ENCODE results near the gene METTL18.

The METTL18 gene

DNA sequence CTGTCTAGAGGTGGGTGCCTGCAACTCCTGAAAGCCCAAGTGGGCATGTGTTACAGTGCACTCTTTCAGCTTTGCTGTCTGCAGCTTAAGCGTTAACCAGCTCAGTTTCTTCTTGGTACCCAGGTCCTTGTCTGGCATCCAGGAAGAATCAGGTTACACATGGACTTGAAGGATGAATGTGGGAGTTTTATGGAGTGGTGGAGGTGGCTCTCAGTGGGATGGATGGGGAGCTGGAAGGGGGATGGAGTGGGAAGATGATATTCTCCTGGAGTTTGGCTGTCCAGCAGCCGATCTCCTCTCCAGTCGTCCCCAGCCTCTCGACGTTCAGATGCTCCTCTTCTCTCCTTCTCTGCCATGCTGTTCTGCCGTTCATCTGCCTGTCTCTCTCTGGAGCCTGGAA is 9.4 kb downstream of the METTL18 start:
- no peak for DNase-seq

DNA sequence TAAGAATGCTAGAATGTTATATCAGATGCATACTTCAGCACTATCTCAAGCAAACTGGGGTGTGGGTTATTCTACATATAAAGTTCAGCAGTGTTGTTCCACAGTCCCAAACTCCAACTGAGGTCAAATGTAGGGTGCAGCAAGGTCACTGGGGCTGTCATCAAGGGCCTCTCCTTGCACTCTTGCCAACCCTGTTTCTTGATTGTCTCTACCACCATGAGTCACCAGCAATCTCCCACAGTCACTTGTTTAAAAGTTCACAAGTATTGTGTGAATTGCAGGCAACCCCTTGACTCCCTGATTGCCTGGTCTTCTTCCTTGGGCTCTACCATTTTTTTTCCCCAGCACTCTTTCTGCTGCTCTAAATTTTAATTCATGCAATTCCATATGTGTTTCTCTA is 10.6 kb downstream of the METTL18 start:
- no peak for DNase-seq

DNA sequence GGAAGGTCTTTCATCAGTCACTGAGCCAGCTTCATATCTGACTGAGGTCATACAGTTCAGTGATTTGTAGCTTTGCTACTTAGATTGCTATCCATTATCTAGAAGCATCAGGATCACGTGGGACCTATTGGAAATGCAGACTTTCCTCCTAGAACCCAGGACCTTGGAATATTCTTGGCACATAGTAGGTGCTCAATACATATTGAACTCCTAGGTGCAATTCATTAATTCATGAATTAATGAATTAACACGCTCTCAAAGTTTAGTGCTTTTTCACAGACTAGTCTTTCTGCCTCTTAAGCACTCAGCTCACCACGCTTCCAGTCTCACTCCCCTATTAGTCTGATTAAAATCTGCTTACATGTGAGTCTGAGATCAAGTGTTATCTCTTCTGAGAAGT is 12.1 kb downstream of the METTL18 start:
- DNase-seq, result no peak

DNA sequence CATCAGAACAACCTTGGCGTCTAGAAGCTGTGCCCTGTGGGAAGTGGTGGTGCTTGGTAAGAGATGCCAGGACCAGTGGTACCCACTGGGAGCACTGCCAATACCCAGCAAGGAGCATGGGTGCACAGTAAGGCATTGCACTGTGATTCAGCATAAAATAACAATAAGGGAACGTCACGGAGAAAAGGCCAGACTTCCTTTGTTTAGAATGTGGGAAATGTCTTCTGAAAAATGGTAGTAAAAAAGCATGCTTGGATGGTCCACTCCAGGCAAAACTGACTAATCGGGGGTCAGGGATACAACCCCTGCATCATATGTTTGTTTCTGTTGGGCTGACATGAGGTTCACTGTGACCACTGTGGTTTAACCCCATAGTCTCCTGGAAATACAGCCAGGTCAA is 14.7 kb downstream of the METTL18 start:
- no peak for DNase-seq

DNA sequence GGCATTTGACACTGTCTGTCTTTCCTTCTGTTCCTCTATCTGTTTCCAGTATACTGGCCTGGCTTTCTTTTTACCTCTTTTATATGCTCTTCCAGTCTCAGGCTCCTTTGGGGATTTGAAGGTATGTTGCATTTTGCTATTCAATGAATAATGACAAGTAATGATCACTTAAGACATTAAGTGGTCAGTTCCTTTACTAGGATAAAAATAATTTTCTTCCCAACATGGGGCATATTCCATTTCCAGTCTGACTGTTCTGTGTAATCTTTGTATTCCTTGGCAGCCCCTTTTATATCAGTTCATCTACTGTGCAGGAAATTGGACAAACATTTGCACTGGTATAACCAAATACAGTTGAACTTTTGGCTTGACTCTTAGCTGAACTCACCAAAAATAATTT is 15.6 kb downstream of the METTL18 start:
- no peak for DNase-seq

- DNase-seq, result no peak
Measured at GRCh38 chr1:169776440-169776839, 18.3 kb downstream of the METTL18 start.

GRCh38 chr1:169768161-169768560 is 26.5 kb downstream of the METTL18 start:
- DNase-seq, result no peak

DNA sequence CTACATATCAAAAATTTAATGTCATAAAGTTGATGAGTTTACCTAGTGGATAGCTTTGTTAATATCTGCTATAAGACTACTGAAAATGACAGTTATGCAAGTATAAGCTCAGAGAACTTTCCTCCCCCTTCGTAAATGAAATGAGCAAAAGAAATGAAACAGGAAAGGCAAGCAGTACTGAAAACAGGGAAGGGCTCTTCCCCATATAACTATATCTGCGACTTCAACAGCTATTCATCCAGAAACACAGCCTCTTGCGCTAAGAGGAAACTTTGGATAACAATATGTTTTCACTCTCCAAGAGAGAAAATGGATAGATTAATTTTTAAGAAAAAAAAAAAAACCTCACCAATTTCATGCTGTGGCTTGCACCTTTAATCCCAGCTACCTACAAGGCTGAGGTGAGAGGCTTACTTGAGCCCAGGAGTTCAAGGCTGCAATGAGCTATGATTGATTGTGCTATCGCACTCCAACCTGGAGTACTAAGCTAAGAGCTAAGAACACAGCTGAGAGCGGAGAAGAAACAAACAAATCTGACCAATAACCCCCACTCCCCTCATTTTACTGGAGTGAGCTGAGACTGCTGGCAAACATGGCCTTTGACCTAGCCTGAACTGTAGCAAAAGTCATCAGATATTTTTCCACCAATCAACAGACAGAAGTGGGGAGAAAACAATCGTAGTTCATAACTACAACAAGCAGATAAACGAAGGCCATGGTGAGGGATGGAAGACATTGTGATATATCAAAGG is 29.0 kb downstream of the METTL18 start:
- no peak for DNase-seq

DNA sequence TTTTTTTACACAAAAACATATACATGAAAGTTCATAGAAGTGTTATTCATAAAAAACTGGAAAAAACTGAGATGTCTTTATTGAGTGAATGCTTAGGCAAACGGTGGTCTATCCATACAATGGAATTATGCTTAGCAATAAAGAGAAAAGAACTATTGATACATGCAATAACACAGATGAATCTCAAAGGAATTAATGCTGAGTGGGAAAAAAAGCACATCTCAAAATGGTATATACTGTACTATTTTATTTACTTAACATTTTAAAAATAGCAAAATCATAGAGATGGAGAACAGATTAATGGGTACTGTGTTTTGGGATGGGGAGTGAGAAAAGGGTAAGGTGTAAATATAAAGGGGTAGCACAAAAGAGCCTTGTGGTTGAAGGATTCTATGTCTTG is 29.8 kb downstream of the METTL18 start:
- DNase-seq, result no peak

DNA sequence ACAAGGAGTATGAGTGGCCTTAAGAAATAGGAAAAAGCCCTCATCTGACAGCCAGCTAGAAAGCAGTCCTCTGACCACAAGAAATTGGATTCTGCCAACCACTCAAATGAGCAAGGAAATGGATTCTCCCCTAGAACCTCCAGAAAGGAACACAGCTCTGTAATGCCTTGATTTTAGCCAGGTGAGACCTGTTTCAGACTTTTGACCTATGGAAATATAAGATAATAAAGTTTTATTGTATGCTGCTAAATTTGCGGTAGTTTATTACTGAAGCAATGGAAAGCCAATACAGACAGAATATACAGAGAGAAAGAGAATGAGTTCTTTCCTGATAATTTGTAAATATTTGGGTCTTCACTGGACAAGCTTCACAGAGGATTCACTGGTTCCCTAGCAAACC is 32.0 kb downstream of the METTL18 start:
- DNase-seq, result no peak

GRCh38 chr1:169759038-169759437 is 35.7 kb downstream of the METTL18 start:
- no peak for DNase-seq

DNA sequence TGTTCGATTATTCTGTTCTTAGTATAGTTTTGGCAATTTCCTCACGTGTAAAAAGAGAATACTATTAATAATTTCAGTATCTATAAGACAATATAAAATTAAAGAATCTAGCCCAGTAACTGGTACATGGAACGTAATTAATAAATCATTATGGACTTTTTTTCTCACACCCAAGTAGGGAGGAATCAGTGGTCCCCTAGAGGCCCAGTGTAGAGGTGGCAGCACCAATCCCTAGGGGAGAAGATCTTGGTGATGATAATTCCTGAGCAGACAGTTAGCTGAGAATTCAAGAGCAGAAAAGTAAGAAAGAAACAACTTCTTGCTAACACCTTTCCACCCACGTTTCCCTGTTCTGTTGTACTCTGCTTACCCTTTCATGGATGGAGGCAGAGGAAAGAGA is 41.2 kb downstream of the METTL18 start:
- DNase-seq, result no peak

DNA sequence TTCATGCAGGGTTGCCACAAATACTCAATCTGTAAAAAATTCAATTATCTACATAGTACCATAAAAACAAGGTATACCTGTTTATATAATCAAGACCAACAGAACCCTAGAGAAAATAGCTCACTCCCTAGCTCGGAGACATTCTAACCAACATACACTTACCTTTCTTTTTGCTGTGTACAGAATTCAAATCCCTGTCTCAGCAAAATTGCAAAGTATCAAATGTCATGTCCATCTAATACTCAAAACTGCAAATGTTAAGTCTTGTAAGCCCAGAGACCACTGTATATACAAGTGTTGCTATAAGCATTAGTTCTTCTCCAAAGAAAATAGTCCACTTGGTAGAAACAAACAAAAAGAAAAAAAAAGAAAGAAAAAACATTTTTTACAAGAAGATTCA is 44.7 kb downstream of the METTL18 start:
- DNase-seq, result no peak

GRCh38 chr1:169746550-169746949 is 48.2 kb downstream of the METTL18 start:
- no peak for DNase-seq

DNA sequence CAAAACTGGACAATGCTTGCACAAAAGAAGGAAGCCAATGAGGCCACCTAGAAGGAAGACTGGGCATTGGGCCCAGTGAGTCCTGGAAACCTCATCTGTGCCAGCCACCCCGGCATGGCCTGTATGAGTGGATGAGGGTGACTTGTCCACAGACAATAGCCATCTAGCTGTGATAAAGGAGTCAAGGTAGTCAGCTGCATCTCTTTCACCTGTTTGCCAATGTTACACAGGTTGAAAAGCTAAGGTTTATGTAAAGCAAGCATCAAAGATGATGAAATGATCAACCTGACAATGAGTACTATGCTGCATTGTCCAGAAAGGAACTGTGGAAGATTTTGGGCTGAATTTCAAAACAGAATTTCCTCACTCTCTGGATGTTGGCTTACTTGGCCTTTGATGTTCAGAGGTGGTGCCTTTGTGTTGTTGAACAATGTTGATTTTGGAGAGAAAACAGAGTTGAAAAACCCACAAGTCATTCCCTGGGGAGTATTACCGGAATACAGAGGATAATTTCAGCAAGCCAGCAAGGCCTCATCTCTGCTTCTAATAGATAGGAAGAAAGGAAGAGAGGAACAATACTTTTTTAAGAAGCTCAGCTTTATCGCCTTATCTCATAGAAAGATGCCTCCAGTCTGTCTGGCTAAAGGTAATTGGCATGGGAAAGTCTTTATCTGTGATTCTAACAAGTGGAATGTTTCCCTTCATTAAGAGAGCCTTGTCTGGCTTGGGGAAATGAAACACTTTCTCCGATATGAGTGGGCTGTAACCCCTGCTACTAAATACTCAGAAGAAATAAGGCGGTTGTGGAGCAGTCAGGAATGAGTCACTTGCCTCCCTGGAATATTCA is 49.5 kb downstream of the METTL18 start:
- DNase-seq, result no peak

Data from T-helper 1 cell (primary cell).